Breast epithelium (tissue), 4 donors: ENCODE measurements around the gene ANKH. TPM values are rescaled to one million over a fixed set of nuclear protein-coding genes. Genes with fewer than 3 reads are reported as not detected.
A peak's percentile ranks its signal among the peaks of the same experiment; 100 is the strongest.

ENCODE experiments used
- DNase-seq, 2 donors: peaks; one replicate each; pipeline ENCODE4 v3.0.0-alpha.2; 2019; ENCODE audit warnings: low spot score in 2 of 2
- H3K27ac ChIP-seq, 2 donors: fragments of 200-600 bp; sonication (generic) in 1 of 2; one replicate each; pipeline ENCODE4 v1.5.1; 2016 to 2019; ENCODE audit warnings: mild to moderate bottlenecking in 1 of 2
- H3K27me3 ChIP-seq, 2 donors: fragments of 200-600 bp; sonication (generic) in 1 of 2; one replicate each; pipeline versions ENCODE4 v1.5.1 to v1.6.0; 2017 to 2019; ENCODE audit warnings: control low read depth in 1 of 2, mild to moderate bottlenecking in 1 of 2
- H3K36me3 ChIP-seq: fragments of 200-600 bp; one replicate; pipeline ENCODE4 v1.5.1; 2019
- H3K4me1 ChIP-seq, 2 donors: fragments of 200-600 bp; sonication (generic); one replicate each; pipeline ENCODE4 v1.5.1; 2016 to 2019; ENCODE audit warnings: control low read depth in 1 of 2
- H3K4me3 ChIP-seq, 3 donors: fragments of 200-600 bp; sonication (generic); 1 replicate in 2 of 3; 2 replicates in 1 of 3; pipeline ENCODE4 v1.5.1; 2016 to 2019; ENCODE audit warnings: mild to moderate bottlenecking in 3 of 3, moderate library complexity in 2 of 3
- H3K9me3 ChIP-seq, 2 donors: fragments of 200-600 bp; sonication (generic) in 1 of 2; one replicate each; pipeline ENCODE4 v1.5.1; 2016 to 2019; ENCODE audit warnings: control low read depth in 1 of 2
- CTCF ChIP-seq, 3 donors: fragments of 450-650 bp; IDR thresholded peaks; one replicate each; pipeline ENCODE4 v1.5.1; 2016 to 2017; ENCODE audit warnings: antibody characterized with exemption in 3 of 3, mild to moderate bottlenecking in 3 of 3, moderate library complexity in 3 of 3
- POLR2A ChIP-seq: fragments of 450-650 bp; IDR thresholded peaks from one replicate; pipeline ENCODE4 v1.6.1; 2016; ENCODE audit warnings: antibody characterized with exemption, mild to moderate bottlenecking, moderate library complexity
- POLR2AphosphoS5 ChIP-seq, 3 donors: sonication (generic); formaldehyde crosslinking; IDR thresholded peaks; one replicate each; pipeline ENCODE4 v1.6.1; 2017; ENCODE audit warnings: antibody characterized with exemption in 3 of 3
- intact Hi-C: fragments of 100-400 bp; cut with DNase I; formaldehyde crosslinking; loops from one replicate; pipeline ENCODE4 v1.15.1; 2023; ENCODE audit warnings: low total_unique reads
- total RNA-seq, 3 donors: library from RNA; depleted of rRNA; stranded (reverse); fragments of >200 nt; gene quantifications; one replicate each; pipeline ENCODE4 v1.1.0, GENCODE V29; 2016

The ANKH gene
- total RNA-seq, 3 donors from 2014 or later: 31.5 to 83.1 (median 52.1) TPM

- DNase-seq: no peak
- peak overlapping the region; percentile 18 to 26 for H3K27ac ChIP-seq
- no peak overlapping the region for H3K4me3 ChIP-seq
- TF ChIP-seq CTCF (IDR thresholded peaks at IDR 0.05) (no peak), POLR2AphosphoS5 (IDR thresholded peaks at IDR 0.05) (no peak), POLR2A (no peak)
- H3K4me1 ChIP-seq: no peaks in the 10 kb centered on the region
- H3K9me3 ChIP-seq: no peaks in the 10 kb centered on the region
- intact Hi-C loops: no loop called here
- no peaks in the 10 kb centered on the region for H3K36me3 ChIP-seq
- no peaks in the 10 kb centered on the region for H3K27me3 ChIP-seq
Measured at GRCh38 chr5:14701556-14701955, 170.0 kb downstream of the ANKH start.

- intact Hi-C loops: no loop called here
- H3K27me3 ChIP-seq: no peaks in the 10 kb centered on the region
Measured at GRCh38 chr5:14700478-14701436, 170.8 kb downstream of the ANKH start.

GRCh38 chr5:14699807-14700400, 171.7 kb downstream of the ANKH start:
- H3K4me3 ChIP-seq: no peak overlapping the region
- no peak for DNase-seq
- TF ChIP-seq POLR2A (no peak), CTCF (IDR thresholded peaks at IDR 0.05) (no peak), POLR2AphosphoS5 (IDR thresholded peaks at IDR 0.05) (no peak)
- no peak overlapping the region for H3K27ac ChIP-seq
- intact Hi-C loops: no loop called here
- no peaks in the 10 kb centered on the region for H3K27me3 ChIP-seq
- no peaks in the 10 kb centered on the region for H3K36me3 ChIP-seq
- no peaks in the 10 kb centered on the region for H3K9me3 ChIP-seq
- no peaks in the 10 kb centered on the region for H3K4me1 ChIP-seq

More at GRCh38 chr5:14700478-14701436, 170.8 kb downstream of the ANKH start:
- TF ChIP-seq CTCF (IDR thresholded peaks at IDR 0.05) (no peak), POLR2AphosphoS5 (IDR thresholded peaks at IDR 0.05) (no peak), POLR2A (no peak)
- no peak for DNase-seq
- H3K36me3 ChIP-seq: no peaks in the 10 kb centered on the region
- no peak overlapping the region for H3K4me3 ChIP-seq
- no peaks in the 10 kb centered on the region for H3K9me3 ChIP-seq
- no peaks in the 10 kb centered on the region for H3K4me1 ChIP-seq
- peak overlapping the region; percentile 18 to 28 for H3K27ac ChIP-seq

GRCh38 chr5:14699159-14699558, 172.4 kb downstream of the ANKH start:
- no peak for DNase-seq
- Histone ChIP-seq H3K4me3 (no peak overlapping the region), H3K27me3 (no peaks in the 10 kb centered on the region), H3K4me1 (no peaks in the 10 kb centered on the region), H3K36me3 (no peaks in the 10 kb centered on the region), H3K9me3 (no peaks in the 10 kb centered on the region), H3K27ac (no peak overlapping the region)
- intact Hi-C loops: no loop called here
- TF ChIP-seq CTCF (IDR thresholded peaks at IDR 0.05): no peak
- no peak for TF ChIP-seq POLR2A
- TF ChIP-seq POLR2AphosphoS5 (IDR thresholded peaks at IDR 0.05): no peak

GRCh38 chr5:14698495-14698894, 173.1 kb downstream of the ANKH start:
- Histone ChIP-seq H3K9me3 (no peaks in the 10 kb centered on the region), H3K36me3 (no peaks in the 10 kb centered on the region), H3K27me3 (no peaks in the 10 kb centered on the region), H3K4me1 (no peaks in the 10 kb centered on the region), H3K27ac (no peak overlapping the region), H3K4me3 (no peak overlapping the region)
- intact Hi-C loops: no loop called here
- TF ChIP-seq CTCF (IDR thresholded peaks at IDR 0.05): no peak
- TF ChIP-seq POLR2A: no peak
- no peak for TF ChIP-seq POLR2AphosphoS5 (IDR thresholded peaks at IDR 0.05)
- DNase-seq: no peak
